A673 (cell line): ENCODE measurements around the gene CFAP90.

ENCODE experiments used
- CTCF ChIP-seq: fragments of 300-800, 200-600 bp; sonication (generic); conservative IDR thresholded peaks from 2 replicates; pipeline ENCODE4 v1.5.1; 2017; ENCODE audit warnings: low read depth, mild to moderate bottlenecking, antibody characterized with exemption, low read length, moderate library complexity, mixed read lengths
- EZH2 ChIP-seq: fragments of 200-600 bp; sonication (generic); IDR thresholded peaks from 2 replicates; pipeline ENCODE4 v1.6.1; 2017; ENCODE audit warnings: borderline replicate concordance, low read depth, mild to moderate bottlenecking, mixed read lengths, antibody characterized with exemption, low read length; ENCODE audit not compliant: poor library complexity, severe bottlenecking

- no peak for TF ChIP-seq CTCF
- TF ChIP-seq EZH2: no peak
Observed at GRCh38 chr5:7852542-7852941, 1.6 kb upstream of the CFAP90 start.
